Measurements from ENCODE around the gene EFCAB6. TPM values are rescaled to one million over a fixed set of nuclear protein-coding genes. Genes with fewer than 3 reads are reported as not detected.

EFCAB6 gene
- polyA plus RNA-seq, 3 donors, result 0.76 to 0.98 TPM; not detected in 1

DNA sequence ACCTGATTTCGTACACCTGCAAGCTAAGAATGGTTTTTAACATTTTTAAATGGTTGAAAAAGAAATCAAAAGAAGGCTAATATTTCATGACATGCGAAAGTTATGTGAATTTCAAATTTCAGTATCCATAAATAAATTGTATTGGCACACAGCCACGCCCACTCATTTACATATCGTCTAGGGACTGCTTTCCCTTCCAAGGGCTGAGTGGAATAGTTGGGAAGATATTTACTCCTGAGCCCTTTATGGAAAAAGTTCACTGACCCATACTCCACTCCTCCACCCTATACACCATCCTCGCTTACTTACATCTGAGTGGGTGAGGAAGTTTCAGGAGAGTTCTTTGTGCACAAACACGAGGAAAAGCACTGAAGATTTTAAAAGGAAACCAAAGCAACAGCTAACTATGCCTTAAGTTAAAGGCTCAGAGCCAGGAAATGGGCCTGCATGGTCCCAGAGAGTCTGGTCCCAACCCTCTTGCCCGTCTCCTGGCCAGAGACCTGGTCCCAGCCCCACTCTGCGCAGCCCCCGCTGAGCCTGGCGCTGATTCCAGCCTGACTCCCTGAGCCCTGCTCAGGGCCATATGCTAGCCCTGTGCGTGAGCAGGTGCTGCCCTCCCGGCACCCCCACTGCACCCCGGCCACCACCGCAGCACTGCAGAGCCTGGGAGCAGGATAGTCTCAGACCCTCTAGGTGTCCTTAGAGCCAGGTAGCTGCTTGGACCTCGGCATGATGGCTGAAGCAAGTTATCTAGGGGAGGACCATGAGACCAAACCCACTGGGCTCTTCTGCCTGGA, 69.8 kb downstream of the EFCAB6 start:
- WGBS, 3 donors, result 82 to 83% (median 82%) methylated on average over 15 of the region's 15 CpGs
- no peak overlapping the region for H3K27ac ChIP-seq (ENCODE audit: low read depth, low read length)

DNA sequence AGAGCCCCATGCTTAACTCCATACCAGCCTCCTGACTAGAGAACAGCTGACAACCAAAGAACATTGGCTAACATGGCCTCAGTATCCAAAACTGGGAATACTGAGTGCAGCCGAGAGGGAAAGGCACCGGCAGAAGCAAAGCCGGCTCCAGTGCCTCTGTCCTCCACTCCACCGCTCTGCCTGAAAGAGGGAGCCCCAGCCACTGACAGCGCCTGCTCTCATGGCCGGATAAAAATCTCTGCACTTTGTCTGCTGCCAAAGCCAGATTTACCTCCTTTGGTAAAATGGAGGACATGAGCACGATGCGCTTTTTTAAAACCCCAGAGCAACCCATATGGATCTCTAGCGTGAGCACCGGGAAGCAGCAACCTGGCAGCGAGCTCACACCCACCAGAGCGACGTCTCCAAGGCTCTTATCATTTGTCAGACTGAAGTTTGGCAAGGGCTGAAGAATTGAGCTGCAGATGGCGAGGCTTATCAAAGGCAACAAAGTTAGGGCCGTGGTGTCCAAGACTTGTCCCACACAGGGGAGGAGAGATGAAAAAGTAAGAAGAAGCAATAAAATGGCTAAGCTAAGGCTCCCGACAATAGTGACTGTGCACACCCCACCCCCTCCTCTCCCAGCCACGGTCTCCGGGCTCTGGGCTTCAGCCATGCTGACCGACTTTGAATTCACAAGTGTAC, 71.4 kb downstream of the EFCAB6 start:
- H3K27ac ChIP-seq (ENCODE audit: low read depth, low read length), result no peak overlapping the region
- WGBS, 3 donors, result 48 to 64% (median 57%) methylated on average over 19 of the region's 19 CpGs

DNA sequence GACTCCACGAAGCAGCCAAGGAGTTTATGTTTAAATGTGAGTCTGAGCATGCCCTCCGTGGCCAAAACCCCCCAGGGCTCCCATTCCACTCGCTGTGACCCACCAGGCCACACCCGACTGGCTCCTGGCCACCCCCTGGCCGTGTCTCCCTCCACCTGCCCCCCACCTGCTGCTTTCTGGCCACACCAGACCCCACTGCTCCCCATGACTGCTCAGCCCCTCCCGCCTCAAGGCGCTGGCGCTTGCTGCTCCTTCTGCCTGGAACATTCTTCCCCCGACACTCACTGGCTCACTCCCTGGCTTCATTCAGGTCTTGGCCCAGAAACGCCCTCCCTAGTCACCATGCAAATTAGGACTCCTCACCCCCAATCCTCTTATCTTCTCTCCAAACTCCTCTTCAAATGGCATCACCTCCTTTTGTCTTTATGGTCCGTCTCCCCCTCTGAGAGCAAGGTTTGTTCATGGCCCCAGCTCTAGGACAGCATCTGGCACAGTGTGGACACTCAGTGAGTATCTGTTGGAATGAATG, 72.2 kb downstream of the EFCAB6 start:
- WGBS, 3 donors, result 64 to 80% (median 73%) methylated on average over 11 of the region's 11 CpGs
- no peak overlapping the region for H3K27ac ChIP-seq (ENCODE audit: low read depth, low read length)

DNA sequence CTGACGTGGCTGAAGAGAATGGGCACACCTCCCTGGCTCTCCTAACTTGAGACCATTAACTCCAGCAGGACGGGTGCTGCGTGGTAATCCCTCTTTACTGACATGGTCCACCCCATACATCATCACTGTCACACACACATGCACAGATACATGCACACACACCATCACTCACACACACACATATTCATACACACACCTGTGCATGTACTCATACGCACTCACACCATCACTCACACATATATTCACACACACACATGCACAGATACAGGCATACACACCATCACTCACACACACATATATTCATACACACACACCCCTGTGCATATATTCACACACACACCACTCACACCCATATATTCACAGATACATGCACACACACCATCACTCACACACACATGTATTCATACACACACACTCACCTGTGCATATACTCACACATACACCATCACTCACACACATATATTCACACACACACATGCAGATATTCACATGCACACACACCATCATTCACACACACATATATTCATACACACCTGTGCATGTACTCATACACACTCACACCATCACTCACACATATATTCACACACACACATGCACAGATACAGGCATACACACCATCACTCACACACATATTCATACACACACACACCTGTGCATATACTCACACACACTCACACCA, 74.8 kb downstream of the EFCAB6 start:
- WGBS, 3 donors, result 92 to 95% (median 93%) methylated on average over 4 of the region's 4 CpGs
- no peak overlapping the region for H3K27ac ChIP-seq (ENCODE audit: low read depth, low read length)

DNA sequence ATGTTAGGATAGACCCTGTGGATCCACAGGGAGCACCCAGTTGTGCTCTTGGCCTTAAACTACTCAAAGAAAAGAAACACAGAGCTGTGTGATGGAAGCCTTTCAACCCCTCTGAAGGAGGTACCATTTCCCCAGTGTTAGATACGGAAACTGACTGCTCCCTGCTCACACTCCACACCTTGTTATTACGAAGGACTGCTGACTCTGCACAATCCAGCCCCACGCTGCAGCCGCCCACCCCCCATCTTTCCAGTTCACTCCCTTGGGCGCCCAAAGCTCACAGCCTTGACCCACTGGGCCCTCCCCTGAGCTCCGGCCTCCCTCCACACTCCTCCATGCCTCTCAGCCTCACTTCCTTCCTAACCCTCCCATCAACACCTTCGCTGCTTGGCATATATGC, 75.5 kb downstream of the EFCAB6 start:
- WGBS, 3 donors, result 90 to 95% (median 93%) methylated on average over 7 of the region's 7 CpGs
- H3K27ac ChIP-seq (ENCODE audit: low read depth, low read length), result no peak overlapping the region

DNA sequence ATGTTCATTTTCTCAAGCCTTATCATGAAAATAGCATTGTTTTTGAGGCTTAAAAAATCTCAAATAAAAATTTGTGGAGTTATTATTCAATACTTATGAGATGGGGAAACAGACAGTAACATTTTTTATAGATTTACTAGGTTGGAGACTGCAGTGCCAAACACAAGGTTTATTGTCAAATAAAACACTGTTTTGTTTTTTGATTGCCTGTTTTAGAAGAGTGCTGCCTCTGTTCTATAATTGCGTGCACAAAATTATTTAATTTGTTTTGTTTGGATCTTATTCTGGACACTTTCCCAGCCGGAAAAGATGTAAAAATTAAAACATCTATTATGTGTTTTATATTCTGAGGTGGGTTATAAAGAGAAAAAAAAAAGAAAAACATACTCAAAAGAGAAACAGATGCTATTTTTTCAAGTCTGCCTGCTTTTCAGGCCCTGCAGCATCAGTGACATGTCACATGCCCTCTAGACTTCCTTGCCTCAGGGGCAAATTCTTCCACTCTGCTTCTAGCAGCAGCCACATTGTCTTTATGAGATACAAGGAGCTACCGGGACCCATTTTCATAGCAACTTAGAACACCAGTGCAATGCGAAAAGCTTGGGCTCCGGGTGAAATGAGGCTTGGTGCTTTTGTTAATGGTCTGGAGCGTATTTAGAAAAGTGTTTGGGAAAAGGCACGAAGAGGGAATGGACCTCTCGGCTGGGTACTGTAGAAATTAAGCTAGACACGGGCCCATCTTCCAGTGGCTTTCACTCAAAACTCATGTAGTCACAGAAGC, 77.5 kb downstream of the EFCAB6 start:
- H3K27ac ChIP-seq (ENCODE audit: low read depth, low read length), result no peak overlapping the region
- WGBS, 3 donors, result 81 to 87% (median 83%) methylated on average over 9 of the region's 9 CpGs

DNA sequence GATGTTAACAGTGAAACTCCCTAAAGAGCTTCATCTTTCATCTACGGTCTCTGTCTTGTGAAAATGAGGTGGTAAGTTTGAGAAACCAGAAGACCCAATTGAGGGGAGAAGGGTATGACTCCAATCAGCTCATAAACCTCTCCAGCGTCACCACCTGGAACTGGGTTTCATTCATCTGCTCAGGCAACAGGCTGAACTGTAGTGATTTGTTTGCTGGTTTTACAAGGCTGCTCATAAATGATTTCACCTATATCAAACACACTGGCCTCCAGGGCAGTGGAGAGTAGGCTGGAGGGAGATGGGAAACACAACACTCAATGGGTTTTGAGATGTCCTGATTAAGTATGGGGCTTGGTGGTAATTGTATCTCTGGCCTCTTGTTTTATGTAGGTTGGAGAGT, 79.0 kb downstream of the EFCAB6 start:
- 83 to 85% (median 83%) methylated on average over 2 of the region's 2 CpGs for WGBS, 3 donors
- H3K27ac ChIP-seq (ENCODE audit: low read depth, low read length), result no peak overlapping the region

DNA sequence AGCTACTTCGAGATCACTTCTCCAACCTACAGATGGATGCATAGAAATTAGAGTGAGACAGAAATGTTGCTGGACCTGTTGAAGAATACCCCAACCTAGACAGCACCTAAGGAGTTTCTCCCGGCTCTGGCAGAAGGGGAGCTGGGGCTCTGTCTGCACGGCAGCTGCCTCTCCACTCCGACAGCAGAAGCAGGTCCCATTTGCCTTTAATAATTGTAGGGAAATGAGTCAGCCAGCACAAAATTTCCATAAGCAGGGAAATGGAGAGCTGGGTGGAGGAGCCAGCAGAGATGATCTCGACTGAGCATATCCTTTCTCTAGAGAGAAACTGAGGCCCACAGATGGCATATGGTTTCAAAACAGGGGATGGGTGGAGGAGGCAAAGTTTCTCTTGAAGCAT, 80.1 kb downstream of the EFCAB6 start:
- H3K27ac ChIP-seq (ENCODE audit: low read depth, low read length), result no peak overlapping the region
- WGBS, 3 donors, result 73 to 85% (median 75%) methylated on average over 5 of the region's 5 CpGs

DNA sequence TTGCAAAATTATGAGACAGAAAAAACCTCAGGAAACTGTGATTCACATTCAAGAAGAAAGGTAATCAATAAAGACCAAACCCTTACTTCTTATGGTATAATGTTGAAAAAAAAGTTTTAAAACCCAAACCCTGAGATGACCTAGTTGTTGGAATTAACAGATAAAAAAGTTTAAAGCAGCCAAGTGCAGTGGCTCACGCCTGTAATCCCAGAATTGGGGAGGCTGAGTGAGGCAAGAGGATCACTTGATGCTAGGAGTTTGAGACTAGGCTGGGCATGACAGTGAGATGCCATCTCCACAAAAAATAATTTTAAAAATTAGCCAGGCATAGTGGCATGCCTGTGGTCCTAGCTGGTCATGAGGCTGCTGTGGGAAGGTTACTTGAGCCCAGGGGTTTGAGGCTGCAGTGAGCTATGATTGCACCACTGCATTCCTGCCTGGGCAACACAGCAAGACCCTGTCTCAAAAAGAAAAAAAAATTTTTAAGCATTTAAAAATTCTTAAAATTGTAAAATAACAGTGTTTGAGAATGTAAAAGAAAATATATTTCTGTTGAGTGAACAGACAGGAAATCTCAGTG, 85.1 kb downstream of the EFCAB6 start:
- WGBS, 3 donors, result 67 to 87% (median 73%) methylated on average over 1 of the region's 1 CpG

DNA sequence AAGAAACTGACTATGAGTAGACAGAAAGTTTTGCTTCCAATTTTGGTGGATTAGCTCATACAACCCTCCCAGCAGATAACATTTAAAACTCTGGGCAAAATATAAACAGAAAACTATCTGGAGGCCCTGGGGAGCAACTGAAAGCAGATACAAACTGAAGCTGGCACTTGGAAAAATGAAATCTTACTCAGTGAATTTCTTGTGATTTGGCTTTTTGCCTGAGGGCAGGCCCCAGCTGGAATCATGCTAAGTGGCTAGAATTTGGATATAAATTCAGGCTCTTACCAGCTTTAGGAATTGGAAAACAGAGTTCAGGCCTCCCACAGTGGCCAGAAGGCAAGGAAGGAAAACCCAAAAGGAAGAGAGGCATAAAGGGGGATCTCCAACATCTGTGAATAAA, 85.8 kb downstream of the EFCAB6 start:
- no peak overlapping the region for H3K27ac ChIP-seq (ENCODE audit: low read depth, low read length)

More for the DNA sequence above, 85.1 kb downstream of the EFCAB6 start:
- H3K27ac ChIP-seq (ENCODE audit: low read depth, low read length), result no peak overlapping the region

DNA sequence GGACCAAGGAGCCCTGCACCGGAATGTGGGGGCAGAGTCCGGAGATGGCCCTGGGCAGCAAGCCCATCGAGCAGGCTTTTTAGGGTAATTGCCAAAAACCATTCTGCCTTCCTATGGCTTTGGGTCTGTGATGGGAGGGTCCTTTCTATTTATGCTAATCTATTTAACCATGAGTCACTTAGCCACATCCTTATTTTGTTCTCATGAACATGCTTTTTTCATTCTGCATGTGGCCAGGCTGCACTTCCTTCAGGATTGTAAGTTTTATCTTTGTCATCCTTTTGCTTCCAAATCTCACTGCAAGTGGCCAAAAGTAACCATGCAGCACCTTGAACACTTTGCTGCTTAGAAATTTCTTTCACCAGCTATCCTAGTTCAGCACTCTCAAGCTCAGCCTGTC, 88.3 kb downstream of the EFCAB6 start:
- WGBS, 3 donors, result 50 to 94% (median 59%) methylated on average over 3 of the region's 3 CpGs
- H3K27ac ChIP-seq (ENCODE audit: low read depth, low read length), result no peak overlapping the region

DNA sequence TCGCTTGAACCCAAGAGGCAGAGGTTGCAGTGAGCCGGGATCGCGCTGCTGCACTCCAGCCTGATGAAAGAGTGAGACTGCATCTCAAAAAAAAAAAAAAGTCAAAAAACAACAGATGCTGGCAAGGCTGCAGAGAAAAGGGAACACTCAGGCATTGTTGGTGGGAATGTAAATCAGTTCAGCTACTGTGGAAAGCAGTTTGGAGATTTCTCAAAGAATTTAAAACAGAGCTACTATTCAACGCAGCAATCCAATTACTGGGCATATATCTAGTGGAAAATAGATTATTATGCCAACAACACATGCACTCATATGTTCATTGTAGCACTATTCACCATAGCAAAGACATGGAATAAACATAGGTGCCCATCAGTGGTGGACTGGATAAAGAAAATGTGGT, 89.7 kb downstream of the EFCAB6 start:
- no peak overlapping the region for H3K27ac ChIP-seq (ENCODE audit: low read depth, low read length)
- WGBS, 3 donors, result 92 to 97% (median 94%) methylated on average over 5 of the region's 5 CpGs

DNA sequence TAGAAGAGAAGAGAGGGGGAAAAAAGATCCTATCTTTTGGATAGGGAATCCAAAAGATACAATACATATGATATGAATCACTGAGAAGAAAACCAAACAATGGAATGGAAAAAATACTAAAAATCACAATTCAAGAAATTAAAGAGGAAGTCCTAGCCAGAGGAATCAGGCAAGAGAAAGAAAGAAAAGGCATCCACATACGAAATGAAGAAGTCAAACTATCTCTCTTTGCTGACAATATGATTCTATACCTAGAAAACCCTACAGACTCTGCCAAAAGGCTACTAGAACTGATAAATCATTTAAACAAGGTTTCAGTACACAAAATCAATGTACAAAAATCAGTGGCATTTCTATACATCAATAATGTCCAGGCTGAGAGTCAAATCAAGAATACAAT, 91.4 kb downstream of the EFCAB6 start:
- 43 to 65% (median 59%) methylated on average over 1 of the region's 1 CpG for WGBS, 3 donors
- no peak overlapping the region for H3K27ac ChIP-seq (ENCODE audit: low read depth, low read length)

DNA sequence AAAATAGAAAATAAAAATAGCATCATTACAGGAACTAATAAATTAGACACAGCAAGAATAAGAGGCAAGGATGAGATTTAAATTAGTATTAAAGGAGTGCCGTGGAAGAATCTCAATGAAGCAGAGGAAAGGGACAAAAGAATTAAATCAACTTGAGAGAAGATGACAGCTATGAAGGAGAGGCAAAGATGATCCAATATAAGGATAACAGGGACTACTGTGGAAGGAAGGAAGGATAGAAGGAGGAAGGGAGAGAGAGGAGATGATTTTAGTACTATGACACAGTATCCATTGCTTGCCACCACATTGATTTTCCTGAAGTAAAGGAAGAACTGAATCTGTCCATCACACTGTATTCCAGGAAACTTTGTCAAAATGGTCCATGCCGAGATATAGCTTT, 98.0 kb downstream of the EFCAB6 start:
- WGBS, 3 donors, result 93 to 96% (median 96%) methylated on average over 2 of the region's 2 CpGs
- H3K27ac ChIP-seq (ENCODE audit: low read depth, low read length), result no peak overlapping the region

DNA sequence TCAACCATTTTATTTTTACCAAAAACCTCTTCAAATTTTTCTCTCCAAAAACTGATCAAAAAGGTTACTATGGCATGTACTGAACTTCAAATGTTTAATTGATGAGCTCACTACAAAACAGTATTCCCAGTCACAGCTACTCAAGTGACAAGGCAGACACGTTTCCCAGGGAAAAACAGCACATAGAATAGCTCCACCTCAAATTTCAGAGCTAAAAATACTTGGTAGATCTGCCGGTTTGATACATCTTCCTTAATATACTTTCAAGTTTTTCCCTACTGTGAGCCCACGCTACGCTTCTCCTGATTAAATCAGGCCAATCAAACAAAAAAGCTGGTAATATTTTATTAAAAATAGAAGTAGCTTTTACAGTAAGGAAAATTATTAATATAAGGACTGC, 100.4 kb downstream of the EFCAB6 start:
- H3K27ac ChIP-seq (ENCODE audit: low read depth, low read length), result no peak overlapping the region
- 80 to 89% (median 81%) methylated on average over 4 of the region's 4 CpGs for WGBS, 3 donors

DNA sequence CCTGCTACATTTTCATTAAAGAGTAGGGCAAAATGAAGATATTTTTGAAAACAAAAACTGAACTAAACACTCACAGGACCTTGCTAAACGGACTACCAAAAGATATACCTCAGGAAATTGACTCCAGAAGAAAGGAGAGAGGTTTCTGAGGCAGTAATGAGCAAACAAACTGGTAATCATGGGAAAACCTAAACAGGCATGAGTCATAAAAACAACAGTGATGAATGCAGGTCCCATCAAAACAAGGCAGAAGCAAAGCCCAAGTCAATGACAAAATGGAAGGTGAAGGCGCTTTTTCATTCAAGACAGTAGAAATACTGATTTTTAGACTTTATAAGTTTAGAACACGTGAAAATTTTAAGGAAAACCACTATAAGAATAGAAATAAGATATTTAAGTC, 104.5 kb downstream of the EFCAB6 start:
- WGBS, 3 donors, result 85 to 88% (median 87%) methylated on average over 3 of the region's 3 CpGs

DNA sequence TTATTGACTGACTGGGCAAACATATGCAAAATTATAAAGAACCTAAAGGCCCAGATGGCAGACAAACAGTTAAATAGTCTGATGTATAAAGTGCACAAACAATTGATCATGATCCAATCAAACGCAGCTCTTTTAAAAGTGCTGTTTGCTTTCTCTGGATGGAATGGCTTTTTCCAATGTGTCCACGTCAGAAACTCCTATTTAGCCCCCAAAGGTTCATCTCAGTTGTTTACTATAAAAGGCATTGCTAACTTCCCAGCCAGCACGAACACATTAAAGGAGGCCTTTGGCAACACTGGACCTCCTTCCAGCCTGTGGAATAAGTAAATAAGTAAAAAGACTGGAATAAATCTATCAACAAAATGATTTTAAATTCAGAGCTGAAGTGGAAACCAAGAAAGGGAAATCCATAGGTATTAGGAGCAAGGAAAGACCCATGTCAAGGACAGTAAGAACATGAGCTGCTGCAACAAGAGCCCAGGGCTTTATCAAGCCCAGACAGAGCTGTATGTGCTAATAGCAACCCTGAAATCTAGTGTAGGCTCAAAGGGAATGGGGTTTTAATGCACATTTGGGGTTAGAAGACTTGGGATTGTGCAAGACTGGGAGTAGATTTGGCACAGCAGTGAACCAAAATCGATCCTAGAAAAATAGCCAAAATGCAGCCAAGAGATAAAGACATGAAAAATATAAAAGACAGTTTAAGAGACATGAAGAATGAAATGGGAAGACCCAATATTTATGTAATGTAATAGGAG, 105.4 kb downstream of the EFCAB6 start:
- WGBS, 3 donors, result 59 to 70% (median 67%) methylated on average over 4 of the region's 4 CpGs
- H3K27ac ChIP-seq (ENCODE audit: low read depth, low read length), result no peak overlapping the region

More for the DNA sequence above, 104.5 kb downstream of the EFCAB6 start:
- no peak overlapping the region for H3K27ac ChIP-seq (ENCODE audit: low read depth, low read length)

All from adipose tissue (tissue), 3 donors.